Suppressor macrophage treated with lipopolysaccharide for 4 hours (primary cell): ENCODE data around the gene CBX5.
"Not testable (repeated sequence)": the region's sequence is repeated elsewhere in the genome, so short reads cannot be mapped to it uniquely, and the experiment has no call there.

Experiments used
- DNase-seq: peaks from one replicate; pipeline ENCODE4 v3.0.0-alpha.2; 2020

The CBX5 gene

GRCh38 chr12:54294152-54294952 is 14.4 kb upstream of the CBX5 start:
- DNase-seq, result peak; percentile 82

- DNase-seq, result no peak
Measured at GRCh38 chr12:54292931-54293241, 13.0 kb upstream of the CBX5 start.

DNA sequence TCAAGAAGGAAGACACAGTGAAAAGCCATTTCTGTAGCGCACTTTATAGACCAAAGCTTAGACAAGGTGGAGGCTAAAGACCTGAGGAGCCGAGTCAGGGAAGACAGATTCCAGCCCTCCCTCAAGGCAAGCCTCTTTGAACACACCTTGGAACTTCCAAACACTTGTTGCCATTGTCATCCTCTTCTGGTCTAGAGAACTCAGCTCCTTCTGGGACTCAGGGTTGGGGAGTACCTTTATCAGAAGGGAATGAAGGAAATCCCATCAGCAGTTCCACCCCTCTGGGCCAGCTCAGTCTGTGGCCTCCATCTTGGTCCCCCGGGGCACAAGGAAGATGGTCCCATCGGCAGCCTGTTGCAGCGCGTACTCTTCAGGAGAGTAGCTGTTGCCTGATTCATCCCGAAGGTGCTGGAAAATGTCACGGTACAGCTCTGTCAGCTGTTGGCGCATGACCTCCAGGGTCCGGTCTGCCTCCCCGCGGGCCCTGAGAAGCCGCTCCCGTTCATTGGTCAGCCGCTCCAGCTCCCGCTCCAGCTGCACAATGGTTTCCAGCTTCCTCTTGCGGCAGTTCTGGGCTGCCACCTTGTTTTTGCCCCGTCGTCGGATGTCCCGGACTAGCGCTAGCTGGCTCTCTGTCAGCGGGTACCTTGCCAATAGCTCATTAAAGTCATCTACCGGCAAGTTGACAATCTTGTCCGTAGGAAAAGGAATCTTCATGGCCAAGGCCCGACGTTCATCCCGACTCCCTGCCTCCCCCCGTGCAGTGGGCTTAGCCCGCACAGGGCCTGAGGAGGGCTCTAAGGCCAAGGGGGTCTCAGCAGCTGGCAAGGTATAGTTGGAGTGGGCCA is 12.4 kb upstream of the CBX5 start:
- DNase-seq, result no peak

DNA sequence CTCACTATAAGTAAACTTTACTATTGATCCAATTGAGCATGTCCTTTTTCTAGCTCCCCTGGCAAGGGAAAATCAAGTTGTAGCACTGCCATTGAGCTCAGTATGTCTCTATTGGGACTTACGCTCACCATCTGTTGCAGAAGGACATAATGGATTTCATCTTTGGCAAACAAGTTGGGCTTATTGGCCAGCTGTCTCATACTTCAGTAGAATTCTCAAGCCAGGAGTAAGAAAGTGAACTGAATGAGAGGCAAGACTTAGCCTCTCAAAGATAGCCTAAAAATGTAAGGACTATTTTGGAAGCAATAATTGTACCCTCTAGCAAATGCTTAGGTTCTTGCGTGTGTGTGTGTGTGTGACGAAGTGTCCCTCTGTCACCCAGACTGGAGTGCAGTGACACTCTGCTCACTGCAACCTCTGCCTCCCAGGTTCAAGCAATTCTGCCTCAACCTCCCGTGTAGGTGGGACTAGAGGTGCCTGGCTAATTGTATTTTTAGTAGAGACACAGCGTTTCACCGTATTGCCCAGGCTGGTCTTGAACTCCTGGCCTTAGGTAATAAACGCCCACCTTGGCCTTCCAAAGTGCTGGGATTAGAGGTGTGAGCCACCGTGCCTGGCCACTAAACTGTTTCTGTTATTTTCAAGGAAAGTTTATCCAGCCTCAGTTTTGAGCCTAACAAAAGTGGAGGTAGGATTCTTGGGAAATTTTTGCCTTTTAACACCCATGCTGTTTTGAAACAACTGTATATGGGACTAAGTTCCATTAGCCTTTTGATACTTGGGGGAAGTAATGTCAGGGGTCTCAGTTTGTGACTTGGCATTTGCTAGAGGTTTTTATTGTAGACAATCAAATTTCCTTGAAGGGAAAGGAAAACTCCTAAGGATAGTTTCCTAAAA is 7.6 kb upstream of the CBX5 start:
- DNase-seq, result no peak

DNA sequence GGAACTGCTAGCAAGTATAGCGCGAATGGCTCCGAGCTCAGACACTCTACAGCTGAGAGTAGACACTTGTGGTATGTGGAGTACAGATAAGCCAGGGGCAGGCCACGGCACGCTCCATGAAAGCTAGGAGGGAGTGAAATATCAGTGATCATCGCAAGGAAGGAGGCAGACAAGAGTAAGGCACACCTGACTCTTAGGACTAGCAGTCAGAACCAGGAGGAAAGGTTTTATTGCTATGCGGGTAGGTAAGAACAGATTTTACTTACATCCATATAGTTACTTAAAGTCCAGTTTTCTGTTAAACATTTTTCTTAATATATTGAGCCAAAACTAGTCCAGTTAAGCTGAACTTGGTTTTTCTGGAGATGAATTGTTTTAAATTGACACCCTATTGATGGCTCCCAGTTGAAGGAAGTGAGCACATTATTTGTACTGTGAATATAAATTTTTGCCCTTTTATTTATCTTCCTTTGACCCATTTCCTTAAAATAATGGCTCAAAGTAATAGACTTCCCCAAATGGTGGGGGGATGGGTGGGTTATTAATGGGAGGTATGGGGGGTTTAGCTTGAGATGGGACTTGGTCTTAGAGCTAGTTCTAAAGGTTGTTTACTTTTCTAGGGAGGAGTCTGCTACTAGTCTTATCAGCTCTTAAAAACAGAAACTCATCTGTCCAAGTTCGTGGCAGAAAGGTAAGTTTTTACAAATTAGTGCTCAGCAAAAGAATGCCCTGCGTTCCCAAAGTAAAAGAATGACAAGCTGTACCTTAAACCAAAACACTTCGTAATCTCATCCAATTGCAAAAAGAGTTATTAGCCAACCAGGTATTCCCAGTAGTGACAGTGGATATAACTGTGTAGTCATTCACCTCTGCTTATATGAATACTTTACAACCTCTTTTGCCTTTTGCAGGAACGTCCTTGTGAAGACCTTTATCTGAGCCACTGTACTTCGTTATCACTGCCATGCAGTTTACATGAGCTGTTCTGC is 6.4 kb upstream of the CBX5 start:
- no peak for DNase-seq

- DNase-seq, result no peak
Measured at GRCh38 chr12:54285150-54286041, 5.5 kb upstream of the CBX5 start.

GRCh38 chr12:54284070-54284780 is 4.3 kb upstream of the CBX5 start:
- not testable (repeated sequence) for DNase-seq

- no peak for DNase-seq
Measured at GRCh38 chr12:54282949-54283593, 3.1 kb upstream of the CBX5 start.

DNA sequence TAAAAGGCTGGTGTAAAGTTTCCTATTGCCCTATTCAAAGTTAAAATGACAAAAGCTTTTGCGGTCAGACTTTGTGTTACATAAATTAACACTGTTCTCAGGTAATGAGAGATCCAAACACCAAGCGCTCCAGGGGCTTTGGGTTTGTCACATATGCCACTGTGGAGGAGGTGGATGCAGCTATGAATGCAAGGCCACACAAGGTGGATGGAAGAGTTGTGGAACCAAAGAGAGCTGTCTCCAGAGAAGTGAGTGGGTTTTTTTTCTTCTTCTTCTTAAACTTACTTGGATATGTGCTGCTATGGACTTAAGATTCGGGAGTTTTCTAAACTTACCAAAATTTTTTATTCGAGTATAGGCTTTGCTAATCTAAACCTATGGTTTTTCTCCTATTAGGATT is 1.8 kb upstream of the CBX5 start:
- DNase-seq, result not testable (repeated sequence)

GRCh38 chr12:54281261-54281638 is 1.3 kb upstream of the CBX5 start:
- not testable (repeated sequence) for DNase-seq

GRCh38 chr12:54280468-54281260 is 742 bp upstream of the CBX5 start, which contains the start of gene HNRNPA1:
TSS of gene HNRNPA1 (plus strand) at chr12:54280726. CDS start at chr12:54280808, 82 bp downstream.
- peak; percentile 99 for DNase-seq

DNA sequence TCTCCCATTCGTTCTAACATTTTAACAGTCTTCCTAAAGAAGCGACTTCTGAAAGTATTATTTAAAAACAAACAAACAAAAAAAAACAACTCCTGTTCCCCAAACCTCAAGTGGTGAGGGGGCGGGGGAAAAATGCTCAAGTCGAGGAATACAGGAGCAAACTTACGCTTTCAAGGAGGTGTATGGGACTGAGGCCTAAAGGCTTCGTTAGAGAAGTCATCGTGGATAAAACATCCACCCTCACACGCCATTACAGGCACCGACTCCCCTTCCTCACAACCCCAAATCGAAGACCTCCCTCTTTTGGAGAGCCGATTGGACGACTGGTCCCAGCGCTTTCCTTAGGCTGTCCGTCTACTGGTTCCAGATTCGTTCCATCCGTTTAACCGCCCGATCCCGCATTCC is 693 bp downstream of the CBX5 start:
- DNase-seq, result no peak

GRCh38 chr12:54277823-54278276 is 2.1 kb downstream of the CBX5 start:
- peak; percentile 79 for DNase-seq

DNA sequence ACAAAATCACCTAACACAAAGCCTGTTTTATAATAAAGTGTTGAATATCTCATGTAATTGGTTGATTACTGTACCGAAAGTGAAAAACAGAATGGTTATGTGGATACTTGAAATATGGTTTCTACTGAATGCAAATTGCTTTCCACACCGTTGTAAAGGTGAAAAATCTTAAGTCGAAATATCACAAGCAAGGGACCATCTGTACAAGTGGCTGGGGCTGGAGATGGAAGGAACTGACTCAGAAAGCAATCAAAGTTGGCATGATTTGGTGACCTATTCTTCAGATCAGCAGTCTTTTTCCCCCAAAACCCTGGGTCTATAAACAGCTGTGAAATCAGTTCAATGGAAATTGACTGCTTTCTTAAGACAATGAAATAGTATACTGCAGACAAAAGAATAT is 3.6 kb downstream of the CBX5 start:
- no peak for DNase-seq

DNA sequence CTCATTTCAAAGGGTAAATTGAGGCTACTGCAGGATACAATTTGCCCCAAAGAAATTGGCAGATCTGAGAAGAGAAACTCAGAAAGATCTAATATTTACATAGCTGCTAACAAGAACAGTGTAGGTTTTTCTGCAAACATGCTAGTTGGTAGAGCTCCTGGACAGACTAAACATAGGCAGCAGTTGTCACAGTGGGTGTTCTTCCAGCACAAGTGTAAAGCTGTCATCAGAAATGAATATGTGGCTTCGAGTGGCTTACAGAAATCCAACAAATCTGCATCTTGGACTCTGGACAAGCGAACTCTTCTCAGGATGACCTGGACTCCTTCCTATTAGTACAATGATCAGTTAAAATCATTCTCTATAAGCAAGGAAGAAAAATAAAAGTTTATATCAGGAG is 5.9 kb downstream of the CBX5 start:
- no peak for DNase-seq

DNA sequence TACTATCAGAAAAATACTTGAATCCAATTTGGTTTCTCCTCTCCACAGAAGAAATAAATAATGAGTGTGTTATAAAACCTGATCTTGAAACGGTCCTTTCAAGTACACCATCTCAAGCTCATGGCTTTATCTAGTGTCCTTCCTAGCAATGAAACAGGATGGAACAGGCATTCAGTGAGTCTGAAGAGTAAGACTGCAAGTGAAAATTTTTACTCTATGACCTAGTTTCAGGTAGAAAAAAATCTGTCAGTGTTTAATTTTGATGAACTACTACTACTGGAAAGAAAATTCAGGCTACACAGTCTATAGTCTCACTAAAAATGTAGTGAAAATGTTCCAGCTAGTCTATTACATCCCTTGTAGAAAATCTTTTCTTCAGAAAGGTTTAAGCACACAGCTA is 7.7 kb downstream of the CBX5 start:
- DNase-seq, result no peak

DNA sequence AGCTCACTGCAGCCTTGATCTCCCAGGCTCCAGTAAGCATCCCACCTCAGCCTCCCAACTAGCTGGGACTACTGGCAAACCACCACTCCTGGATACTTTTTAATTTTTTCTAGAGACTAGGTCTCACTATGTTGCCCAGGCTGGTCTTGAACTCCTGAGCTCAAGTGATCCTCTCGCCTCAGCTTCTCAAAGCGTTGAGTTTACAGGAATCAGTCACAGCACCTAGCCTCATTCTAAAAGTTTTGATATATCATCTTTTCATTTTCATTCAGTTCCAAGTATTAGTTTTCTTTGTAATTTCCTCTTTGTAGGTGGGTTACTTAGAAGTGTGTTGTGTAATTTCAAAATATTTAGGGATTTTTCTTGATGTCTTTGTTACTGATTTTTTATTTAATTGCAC is 9.6 kb downstream of the CBX5 start:
- DNase-seq, result no peak

- no peak for DNase-seq
Measured at GRCh38 chr12:54266852-54267251, 13.1 kb downstream of the CBX5 start.

GRCh38 chr12:54265364-54265812 is 14.5 kb downstream of the CBX5 start:
- no peak for DNase-seq
